NCI-H2196 treated with DMSO at 0.1 percent for 48 hours (cell line): ENCODE measurements around the gene PRKD2.
"Not testable (repeated sequence)": the region's sequence is repeated elsewhere in the genome, so short reads cannot be mapped to it uniquely, and the experiment has no call there.

Experiments used
- DNase-seq: peaks from one replicate; lab custom pipeline; 2025; ENCODE audit not compliant: unreplicated experiment; lab: John Stamatoyannopoulos, UW

The PRKD2 gene

GRCh38 chr19:46634656-46635218 is 82.2 kb downstream of the PRKD2 start:
- DNase-seq = no peak

- peak; percentile 66 for DNase-seq
These were observed 82.8 kb downstream of the PRKD2 start for GRCh38 chr19:46634045-46634655.

GRCh38 chr19:46633130-46633529 is 83.8 kb downstream of the PRKD2 start:
- DNase-seq = no peak

GRCh38 chr19:46631481-46631880 is 85.4 kb downstream of the PRKD2 start:
- no peak for DNase-seq

- DNase-seq = no peak
These were observed 86.2 kb downstream of the PRKD2 start for GRCh38 chr19:46630586-46631205.

- no peak for DNase-seq
These were observed 87.3 kb downstream of the PRKD2 start for GRCh38 chr19:46629546-46630025.

- not testable (repeated sequence) for DNase-seq
These were observed 87.9 kb downstream of the PRKD2 start for GRCh38 chr19:46628970-46629369.

- DNase-seq = no peak
These were observed 90.5 kb downstream of the PRKD2 start for GRCh38 chr19:46626446-46626845.

GRCh38 chr19:46625731-46626130 is 91.2 kb downstream of the PRKD2 start:
- no peak for DNase-seq

- no peak for DNase-seq
These were observed 91.8 kb downstream of the PRKD2 start, which contains the start of gene PTGIR for GRCh38 chr19:46624958-46625661. Gene PTGIR (minus strand): TSS chr19:46625089. CDS start chr19:46624225, 864 bp downstream.
